ENCODE measurements around the gene SOX21.

Gene SOX21

DNA sequence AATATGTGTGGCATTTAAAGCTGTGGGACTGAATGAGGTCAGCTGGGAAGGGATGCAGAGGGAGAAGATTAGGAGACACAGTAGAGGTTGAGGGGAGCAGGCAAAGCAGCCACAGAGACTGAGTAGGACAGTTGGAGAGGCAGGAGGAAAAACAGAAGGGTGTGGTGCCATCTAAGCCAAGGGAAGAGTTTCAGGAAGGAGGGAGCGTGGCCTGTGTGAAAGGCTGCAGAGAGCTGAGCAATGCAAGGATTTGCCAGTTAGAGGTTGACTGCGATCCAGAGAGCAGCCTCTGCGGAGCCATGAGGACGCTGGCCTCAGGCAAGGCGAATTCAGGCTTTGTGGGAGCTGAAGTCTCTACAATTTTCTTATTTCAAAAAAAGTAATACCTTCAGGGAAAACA lies 28.9 kb downstream of the SOX21 start:
- Histone ChIP-seq H3K36me3 (ENCODE audit: insufficient read depth, low read length) (no peaks in the 10 kb centered on the region), H3K4me1 (ENCODE audit: insufficient read depth, low read length) (no peaks in the 10 kb centered on the region)

DNA sequence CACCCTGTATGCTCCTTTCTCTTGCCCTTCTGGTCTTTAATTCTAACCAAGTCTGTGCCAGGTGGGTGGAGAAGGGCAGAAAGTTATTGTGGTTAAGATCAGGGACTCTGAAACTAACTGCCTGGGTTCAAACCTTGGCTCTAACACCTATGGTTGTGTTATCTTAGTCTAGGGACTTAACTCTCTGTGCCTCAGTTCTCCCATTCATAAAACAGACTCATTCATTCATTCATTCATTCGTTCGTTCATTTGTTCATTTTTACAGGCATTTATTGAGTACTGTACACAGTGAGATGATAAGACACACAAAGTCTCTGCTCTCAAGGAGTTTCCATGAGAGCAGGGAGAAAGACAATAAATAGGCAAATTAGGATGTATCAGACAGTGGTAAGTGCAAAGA lies 30.1 kb downstream of the SOX21 start:
- no peaks in the 10 kb centered on the region for H3K36me3 ChIP-seq (ENCODE audit: insufficient read depth, low read length)
- no peak overlapping the region for H2AFZ ChIP-seq (ENCODE audit: low read depth, low read length)
- no peaks in the 10 kb centered on the region for H3K9me3 ChIP-seq (ENCODE audit: low read length)
- no peaks in the 10 kb centered on the region for H3K27me3 ChIP-seq (ENCODE audit: insufficient read depth, low read length)
- H3K4me3 ChIP-seq (ENCODE audit: low read length), result no peak overlapping the region
- H3K4me1 ChIP-seq (ENCODE audit: insufficient read depth, low read length), result peaks cover 9% of the 10 kb centered on the region

More for the DNA sequence above, 28.9 kb downstream of the SOX21 start:
- Histone ChIP-seq H3K4me3 (ENCODE audit: low read length) (no peak overlapping the region), H3K27me3 (ENCODE audit: insufficient read depth, low read length) (no peaks in the 10 kb centered on the region), H2AFZ (ENCODE audit: low read depth, low read length) (no peak overlapping the region), H3K9me3 (ENCODE audit: low read length) (no peaks in the 10 kb centered on the region)

DNA sequence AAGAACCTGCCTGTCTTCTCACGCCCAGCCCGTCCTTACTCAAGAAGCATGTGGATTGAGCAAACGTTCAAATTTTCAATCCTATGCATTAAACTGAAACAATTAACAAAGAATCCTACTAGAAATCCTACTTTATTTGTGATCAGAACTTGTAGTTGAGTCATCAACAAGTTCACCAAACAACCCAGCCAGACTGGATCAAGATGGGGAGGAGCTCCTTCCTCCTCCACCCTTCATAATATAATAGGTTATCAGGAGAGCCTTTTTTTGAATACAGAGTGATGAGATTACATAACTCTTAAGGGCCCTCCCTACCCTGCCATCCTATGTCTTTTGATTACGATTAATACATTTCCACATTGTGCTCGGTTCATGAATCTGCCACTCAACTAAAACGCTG lies 32.7 kb downstream of the SOX21 start:
- Histone ChIP-seq H3K4me3 (ENCODE audit: low read length) (no peak overlapping the region), H3K27me3 (ENCODE audit: insufficient read depth, low read length) (no peaks in the 10 kb centered on the region), H3K9me3 (ENCODE audit: low read length) (no peaks in the 10 kb centered on the region), H3K36me3 (ENCODE audit: insufficient read depth, low read length) (no peaks in the 10 kb centered on the region), H3K4me1 (ENCODE audit: insufficient read depth, low read length) (peaks cover 33% of the 10 kb centered on the region), H2AFZ (ENCODE audit: low read depth, low read length) (no peak overlapping the region)

DNA sequence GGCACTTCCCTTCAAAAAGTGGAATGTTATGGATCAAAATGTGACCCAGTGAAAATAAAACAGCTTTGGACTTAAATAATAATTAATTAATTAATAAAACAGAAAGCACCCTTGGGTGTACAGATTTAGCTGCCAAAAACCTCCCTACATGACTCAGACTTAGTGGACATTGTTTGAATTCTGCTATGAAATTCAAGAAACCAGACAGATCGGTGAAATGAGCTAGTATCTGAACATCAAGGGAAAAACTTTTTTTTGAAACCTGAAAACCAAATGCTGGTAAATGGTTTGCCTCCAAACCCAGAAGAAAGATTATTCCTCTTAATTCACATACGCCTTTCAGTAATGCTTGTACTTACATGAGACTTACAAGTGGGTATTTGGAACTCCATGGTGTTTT lies 33.5 kb downstream of the SOX21 start:
- no peak overlapping the region for H3K4me3 ChIP-seq (ENCODE audit: low read length)
- no peaks in the 10 kb centered on the region for H3K9me3 ChIP-seq (ENCODE audit: low read length)
- no peaks in the 10 kb centered on the region for H3K27me3 ChIP-seq (ENCODE audit: insufficient read depth, low read length)
- H3K4me1 ChIP-seq (ENCODE audit: insufficient read depth, low read length), result peaks cover 40% of the 10 kb centered on the region
- no peaks in the 10 kb centered on the region for H3K36me3 ChIP-seq (ENCODE audit: insufficient read depth, low read length)
- no peak overlapping the region for H2AFZ ChIP-seq (ENCODE audit: low read depth, low read length)

DNA sequence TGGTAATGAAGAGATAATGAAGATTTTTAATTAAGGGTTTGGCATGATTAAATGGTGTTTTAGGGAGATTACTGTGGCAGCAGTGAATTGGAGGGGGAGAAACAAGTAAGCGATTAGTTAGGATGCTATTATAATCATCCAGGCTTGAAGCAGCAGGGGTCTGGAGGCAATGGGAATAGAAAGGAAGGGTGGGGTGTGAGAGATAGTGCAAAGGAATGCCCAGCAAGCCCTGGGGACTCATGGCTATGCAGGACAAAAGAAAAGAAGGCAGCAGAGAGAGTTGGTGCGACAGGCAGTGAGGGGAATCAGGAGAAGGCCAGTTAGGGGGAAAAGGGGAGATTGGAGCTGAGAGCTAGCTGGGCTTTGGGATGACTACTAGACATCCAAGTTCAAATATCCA lies 34.5 kb downstream of the SOX21 start:
- no peak overlapping the region for H2AFZ ChIP-seq (ENCODE audit: low read depth, low read length)
- no peaks in the 10 kb centered on the region for H3K9me3 ChIP-seq (ENCODE audit: low read length)
- H3K27me3 ChIP-seq (ENCODE audit: insufficient read depth, low read length), result no peaks in the 10 kb centered on the region
- H3K4me1 ChIP-seq (ENCODE audit: insufficient read depth, low read length), result peaks cover 47% of the 10 kb centered on the region
- no peak overlapping the region for H3K4me3 ChIP-seq (ENCODE audit: low read length)
- H3K36me3 ChIP-seq (ENCODE audit: insufficient read depth, low read length), result no peaks in the 10 kb centered on the region

DNA sequence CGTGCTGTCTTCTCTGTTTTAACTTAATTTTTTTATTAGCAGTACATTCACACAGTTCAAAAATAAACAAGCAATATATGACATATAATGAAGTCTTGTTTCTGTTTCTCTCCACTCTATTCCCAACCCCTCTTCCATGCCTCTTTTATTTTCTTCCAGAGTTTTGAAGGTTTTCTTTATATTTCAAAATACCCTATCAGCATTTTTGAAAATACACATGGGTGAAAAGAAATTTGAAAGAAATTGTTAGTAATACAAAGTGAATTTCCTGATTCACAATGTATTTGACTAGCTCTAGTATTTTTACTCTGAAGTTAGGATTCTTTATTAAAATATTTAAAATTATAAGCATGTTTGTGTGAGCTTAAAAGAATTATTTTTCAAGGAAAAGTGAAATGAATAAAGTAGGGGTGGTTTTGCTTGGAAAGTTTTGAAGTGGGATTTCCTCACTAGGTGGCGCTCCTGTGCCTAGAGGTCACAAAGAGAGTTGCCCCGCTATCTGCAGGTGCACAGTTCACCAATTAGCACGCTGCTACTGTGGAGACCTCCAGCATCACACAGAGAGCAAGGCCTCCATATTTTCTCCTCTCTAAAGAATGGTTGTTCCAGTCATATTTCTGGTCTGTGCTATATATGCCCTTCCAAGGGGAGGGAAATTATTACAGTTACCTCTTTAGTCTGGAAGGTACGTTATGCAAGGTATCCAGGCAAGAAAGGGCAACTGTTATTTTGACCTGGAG lies 37.6 kb downstream of the SOX21 start:
- no peaks in the 10 kb centered on the region for H3K27me3 ChIP-seq (ENCODE audit: insufficient read depth, low read length)
- no peaks in the 10 kb centered on the region for H3K9me3 ChIP-seq (ENCODE audit: low read length)
- H3K4me1 ChIP-seq (ENCODE audit: insufficient read depth, low read length), result peaks cover 47% of the 10 kb centered on the region
- H2AFZ ChIP-seq (ENCODE audit: low read depth, low read length), result no peak overlapping the region
- H3K4me3 ChIP-seq (ENCODE audit: low read length), result no peak overlapping the region
- no peaks in the 10 kb centered on the region for H3K36me3 ChIP-seq (ENCODE audit: insufficient read depth, low read length)

DNA sequence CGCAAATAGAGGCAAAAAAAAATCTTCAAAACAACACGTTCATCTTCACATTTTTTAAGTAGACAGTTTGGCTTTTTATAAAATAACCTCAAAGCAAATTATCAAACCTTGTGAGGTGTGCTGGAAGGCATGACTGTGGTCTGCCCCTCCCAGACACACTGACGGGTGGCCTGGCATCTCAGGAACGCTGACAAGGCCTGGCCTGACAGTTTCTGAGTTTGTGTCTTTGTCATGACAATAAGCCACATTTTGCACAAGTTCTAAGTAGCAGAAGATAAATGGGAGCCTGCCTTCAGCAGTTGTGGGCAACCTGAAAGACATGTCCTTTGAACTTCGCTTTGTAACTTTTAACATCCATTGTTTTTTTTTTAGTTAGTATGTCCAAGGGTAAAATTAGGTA lies 38.5 kb downstream of the SOX21 start:
- Histone ChIP-seq H3K4me1 (ENCODE audit: insufficient read depth, low read length) (peaks cover 47% of the 10 kb centered on the region), H3K27me3 (ENCODE audit: insufficient read depth, low read length) (no peaks in the 10 kb centered on the region), H3K36me3 (ENCODE audit: insufficient read depth, low read length) (no peaks in the 10 kb centered on the region), H2AFZ (ENCODE audit: low read depth, low read length) (no peak overlapping the region), H3K9me3 (ENCODE audit: low read length) (no peaks in the 10 kb centered on the region), H3K4me3 (ENCODE audit: low read length) (no peak overlapping the region)

DNA sequence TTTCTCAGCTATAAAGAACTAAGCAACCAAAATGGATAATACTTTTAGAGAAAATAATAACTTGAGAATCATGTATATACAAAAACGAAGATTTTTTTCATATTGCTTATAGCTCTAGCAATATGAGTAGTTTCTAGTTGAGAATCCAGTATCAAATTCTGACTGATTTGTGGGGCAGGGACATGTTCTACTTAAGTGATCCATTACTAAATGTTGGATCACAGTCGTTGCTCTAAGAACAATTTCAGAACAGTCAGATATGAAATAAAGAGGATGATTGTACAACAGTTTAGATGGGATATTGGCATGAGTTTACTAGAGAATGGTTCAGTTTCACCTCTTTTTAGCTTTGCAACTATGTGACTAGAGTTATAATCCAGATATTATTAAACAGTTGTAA lies 39.9 kb downstream of the SOX21 start:
- no peaks in the 10 kb centered on the region for H3K36me3 ChIP-seq (ENCODE audit: insufficient read depth, low read length)
- no peaks in the 10 kb centered on the region for H3K27me3 ChIP-seq (ENCODE audit: insufficient read depth, low read length)
- no peaks in the 10 kb centered on the region for H3K9me3 ChIP-seq (ENCODE audit: low read length)
- H2AFZ ChIP-seq (ENCODE audit: low read depth, low read length), result no peak overlapping the region
- no peak overlapping the region for H3K4me3 ChIP-seq (ENCODE audit: low read length)
- peaks cover 42% of the 10 kb centered on the region for H3K4me1 ChIP-seq (ENCODE audit: insufficient read depth, low read length)

DNA sequence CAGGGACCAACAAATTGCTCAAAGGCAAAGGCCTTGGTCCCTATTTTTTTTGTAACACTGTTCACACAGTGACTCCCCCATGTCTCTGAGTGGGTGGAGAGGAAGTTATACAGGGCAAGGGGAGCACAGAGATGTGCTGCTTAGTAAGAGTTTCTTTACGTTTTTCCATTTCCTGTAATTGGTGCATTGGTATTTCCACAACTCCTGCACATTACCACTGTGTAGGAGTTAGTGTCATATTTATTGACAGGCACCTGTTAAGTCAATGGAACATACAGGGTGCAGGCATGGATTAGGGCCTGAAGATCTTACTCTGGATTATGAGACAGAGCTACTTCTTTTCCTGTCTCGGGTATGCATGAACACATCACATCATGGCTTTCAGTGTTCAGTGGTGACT lies 45.2 kb downstream of the SOX21 start:
- H3K4me1 ChIP-seq (ENCODE audit: insufficient read depth, low read length), result peaks cover 32% of the 10 kb centered on the region
- H2AFZ ChIP-seq (ENCODE audit: low read depth, low read length), result no peak overlapping the region
- no peaks in the 10 kb centered on the region for H3K27me3 ChIP-seq (ENCODE audit: insufficient read depth, low read length)
- H3K9me3 ChIP-seq (ENCODE audit: low read length), result no peaks in the 10 kb centered on the region
- no peaks in the 10 kb centered on the region for H3K36me3 ChIP-seq (ENCODE audit: insufficient read depth, low read length)
- no peak overlapping the region for H3K4me3 ChIP-seq (ENCODE audit: low read length)

DNA sequence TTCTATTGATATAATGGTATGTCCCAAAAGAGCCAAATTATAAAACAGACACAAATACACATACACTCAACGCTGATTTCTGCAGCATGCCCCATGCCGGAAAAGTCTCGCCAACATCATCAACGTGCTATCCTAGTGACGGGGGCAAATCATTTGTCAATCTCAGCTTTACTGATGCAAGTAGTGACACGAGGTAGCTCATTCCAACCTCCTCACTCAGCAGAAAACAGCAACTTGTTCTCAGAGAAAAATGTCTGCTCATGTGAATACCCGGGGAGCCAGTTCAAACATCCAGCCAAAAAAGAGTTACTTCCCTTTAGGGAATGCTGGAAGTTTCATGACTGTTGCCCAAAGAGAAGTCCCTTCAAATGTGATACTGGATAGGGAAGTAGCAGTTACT lies 46.3 kb downstream of the SOX21 start:
- Histone ChIP-seq H3K4me1 (ENCODE audit: insufficient read depth, low read length) (peaks cover 43% of the 10 kb centered on the region), H3K27me3 (ENCODE audit: insufficient read depth, low read length) (no peaks in the 10 kb centered on the region)

DNA sequence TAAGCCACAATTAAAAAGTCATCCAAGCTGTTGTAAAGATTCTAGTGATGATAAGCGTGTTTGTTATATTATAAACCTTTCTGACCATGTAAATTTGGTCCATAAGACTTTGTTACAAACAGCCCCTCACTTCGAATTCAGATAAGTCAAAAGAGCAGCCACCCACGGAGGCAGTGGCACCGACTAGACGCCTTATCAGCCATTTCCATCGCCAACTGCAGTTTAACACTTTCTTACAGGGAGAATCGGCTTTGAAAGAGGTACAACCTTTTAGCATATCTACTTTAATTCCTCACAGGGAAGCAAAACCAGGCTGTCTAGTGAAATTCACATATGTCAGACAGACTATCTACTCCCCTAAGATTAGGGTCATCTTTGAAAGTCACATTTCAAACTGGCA lies 47.5 kb downstream of the SOX21 start:
- Histone ChIP-seq H3K9me3 (ENCODE audit: low read length) (no peaks in the 10 kb centered on the region), H2AFZ (ENCODE audit: low read depth, low read length) (no peak overlapping the region), H3K4me1 (ENCODE audit: insufficient read depth, low read length) (peaks cover 51% of the 10 kb centered on the region), H3K4me3 (ENCODE audit: low read length) (no peak overlapping the region), H3K27me3 (ENCODE audit: insufficient read depth, low read length) (no peaks in the 10 kb centered on the region), H3K36me3 (ENCODE audit: insufficient read depth, low read length) (no peaks in the 10 kb centered on the region)

More for the DNA sequence above, 46.3 kb downstream of the SOX21 start:
- Histone ChIP-seq H3K4me3 (ENCODE audit: low read length) (no peak overlapping the region), H3K36me3 (ENCODE audit: insufficient read depth, low read length) (no peaks in the 10 kb centered on the region), H3K9me3 (ENCODE audit: low read length) (no peaks in the 10 kb centered on the region), H2AFZ (ENCODE audit: low read depth, low read length) (no peak overlapping the region)

DNA sequence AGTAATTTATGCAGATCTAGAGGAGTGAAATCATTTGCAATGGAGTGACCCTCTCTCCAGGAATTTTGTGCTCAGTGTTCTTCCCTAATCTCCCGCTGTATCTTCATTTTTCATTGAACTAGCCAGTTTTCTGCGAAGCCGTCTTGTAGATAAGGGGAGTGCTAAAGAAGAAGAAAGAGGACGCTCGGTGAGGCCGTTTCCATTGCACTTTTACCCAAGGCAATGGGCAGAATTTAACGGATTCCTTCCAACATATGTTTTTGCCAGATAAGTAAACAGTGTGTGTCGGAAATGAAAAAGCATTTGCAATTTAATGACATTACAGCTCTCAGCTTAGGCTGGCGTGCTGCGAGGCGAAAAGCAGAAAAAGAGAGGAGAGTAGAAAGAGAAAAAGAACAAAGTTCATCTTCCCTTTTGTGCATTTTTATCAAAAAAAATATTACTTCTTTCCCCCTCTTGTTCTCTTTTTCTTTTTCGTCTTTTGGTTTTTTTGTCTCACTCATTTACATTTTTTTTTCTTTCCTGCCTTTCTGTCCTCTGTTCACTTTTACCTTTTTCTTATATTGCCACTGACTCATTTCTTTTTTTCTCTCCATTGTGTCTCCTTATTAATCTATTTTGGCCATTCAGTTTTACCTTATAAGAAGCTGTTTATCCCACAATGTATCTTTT lies 49.9 kb downstream of the SOX21 start:
- H3K9me3 ChIP-seq (ENCODE audit: low read length), result no peaks in the 10 kb centered on the region
- peak overlapping the region; percentile 85 for H2AFZ ChIP-seq (ENCODE audit: low read depth, low read length)
- H3K36me3 ChIP-seq (ENCODE audit: insufficient read depth, low read length), result no peaks in the 10 kb centered on the region
- peak overlapping the region; percentile 23 for H3K4me3 ChIP-seq (ENCODE audit: low read length)
- peaks cover 48% of the 10 kb centered on the region for H3K4me1 ChIP-seq (ENCODE audit: insufficient read depth, low read length)
- H3K27me3 ChIP-seq (ENCODE audit: insufficient read depth, low read length), result no peaks in the 10 kb centered on the region

DNA sequence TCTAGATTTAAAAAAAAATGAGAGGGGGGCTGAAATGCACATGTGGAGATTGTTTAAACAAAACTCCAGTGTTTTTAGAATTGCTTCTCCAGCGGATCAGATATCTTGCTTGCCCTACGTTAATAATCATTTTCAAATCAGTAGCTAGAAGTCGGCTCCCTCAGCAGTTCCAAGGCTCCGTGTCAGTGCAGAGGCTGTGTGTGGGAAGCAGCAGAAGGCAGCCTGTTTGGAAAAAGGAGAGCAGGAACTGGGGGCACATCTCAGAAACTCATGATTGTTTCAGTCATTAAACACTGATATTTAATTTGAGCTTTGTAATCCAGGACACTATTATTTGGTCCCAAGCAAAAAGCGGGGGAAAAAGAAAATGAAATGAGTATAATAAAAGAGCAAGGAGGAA lies 50.9 kb downstream of the SOX21 start:
- Histone ChIP-seq H2AFZ (ENCODE audit: low read depth, low read length) (peak overlapping the region; percentile 21), H3K9me3 (ENCODE audit: low read length) (no peaks in the 10 kb centered on the region), H3K36me3 (ENCODE audit: insufficient read depth, low read length) (no peaks in the 10 kb centered on the region), H3K4me3 (ENCODE audit: low read length) (peak overlapping the region; percentile 25), H3K4me1 (ENCODE audit: insufficient read depth, low read length) (peaks cover 54% of the 10 kb centered on the region), H3K27me3 (ENCODE audit: insufficient read depth, low read length) (no peaks in the 10 kb centered on the region)

Data from neuron (in vitro differentiated cells).